ENCODE results near the gene SHQ1.

DNA sequence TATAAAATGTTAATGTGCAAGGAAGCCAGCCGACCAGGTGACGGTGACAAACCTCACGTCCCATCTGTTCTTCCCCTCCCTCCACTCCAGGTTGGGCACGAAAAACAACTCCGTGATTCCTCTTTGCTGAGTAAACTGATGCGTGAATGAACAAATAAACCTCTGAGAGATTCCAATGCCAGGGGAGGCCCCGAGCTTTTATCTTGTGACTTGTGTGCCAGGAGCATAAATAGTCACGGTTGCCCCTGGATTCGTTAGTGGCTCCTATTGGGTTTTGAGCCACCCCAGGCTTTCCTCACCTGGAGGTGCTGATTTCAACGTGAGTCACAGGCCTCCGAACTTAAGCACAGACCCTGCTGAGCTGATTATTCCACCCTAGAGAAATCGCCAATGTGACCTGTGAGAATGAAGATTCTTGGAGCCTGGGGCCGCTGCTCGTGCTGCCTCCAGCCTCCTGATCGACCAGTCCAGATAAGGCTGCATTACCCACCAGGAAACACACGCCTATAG lies 119.2 kb downstream of the SHQ1 start:
- no peak for TF ChIP-seq CHD2 (IDR thresholded peaks at IDR 0.05; ENCODE audit: low read depth, low read length)
- no peak for TF ChIP-seq ZNF408 (CRISPR knock-in tag; IDR thresholded peaks at IDR 0.05; ENCODE audit: low read depth)
- TF ChIP-seq YY1 (IDR thresholded peaks at IDR 0.05; ENCODE audit: borderline replicate concordance in 1 of 3, control insufficient read depth in 1 of 3, extremely low read depth in 1 of 3, insufficient read depth in 3 of 3, insufficient read length in 1 of 3, insufficient replicate concordance in 2 of 3, low read depth in 1 of 3, low read length in 2 of 3): no peak
- TF ChIP-seq POLR2A (conservative IDR thresholded peaks at IDR 0.05): no peak
- no peak for TF ChIP-seq ZNF232 (CRISPR knock-in tag; IDR thresholded peaks at IDR 0.05)
- TF ChIP-seq ZNF143 (CRISPR knock-in tag; IDR thresholded peaks at IDR 0.05): no peak
- no peak for TF ChIP-seq KDM1A (IDR thresholded peaks at IDR 0.05)
- no peak for TF ChIP-seq FOS (IDR thresholded peaks at IDR 0.05; ENCODE audit: extremely low read depth, insufficient read length)
- no peak for TF ChIP-seq HNRNPK (IDR thresholded peaks at IDR 0.05; ENCODE audit: low read depth, low read length, poor library complexity, severe bottlenecking)
- TF ChIP-seq ZBTB49 (CRISPR knock-in tag; IDR thresholded peaks at IDR 0.05; ENCODE audit: borderline replicate concordance): no peak
- TF ChIP-seq CTCF (IDR thresholded peaks at IDR 0.05 in 2 of 3, conservative IDR thresholded peaks at IDR 0.05 in 1 of 3; ENCODE audit: insufficient read depth in 2 of 3, low read depth in 1 of 3, low read length in 3 of 3): no peak
- TF ChIP-seq POLR2AphosphoS5 (IDR thresholded peaks at IDR 0.05; ENCODE audit: control insufficient read depth, insufficient read depth, low read depth, low read length): no peak
